ENCODE results near the gene WDFY3. TPM values are rescaled to one million over a fixed set of nuclear protein-coding genes. Genes with fewer than 3 reads are reported as not detected.

Gene WDFY3
- total and polyA plus RNA-seq, 9 of the 15 experiments (the other 6 are each of a cell fraction or from before 2014, with no cell fraction given): 0.58 to 13.5 (median 9.4) TPM

- TF ChIP-seq E2F6 (IDR thresholded peaks at IDR 0.05; ENCODE audit: borderline replicate concordance in 1 of 2, extremely low read depth in 1 of 2, insufficient read depth in 1 of 2, insufficient read length in 1 of 2, low read depth in 1 of 2, low read length in 1 of 2, poor library complexity in 1 of 2, severe bottlenecking in 1 of 2) (no peak), MTF1 (CRISPR knock-in tag; IDR thresholded peaks at IDR 0.05; ENCODE audit: borderline replicate concordance) (no peak), BMI1 (IDR thresholded peaks at IDR 0.05; ENCODE audit: low read length) (no peak), ZNF3 (CRISPR knock-in tag; IDR thresholded peaks at IDR 0.05) (no peak), JUND (IDR thresholded peaks at IDR 0.05; ENCODE audit: borderline replicate concordance, low read depth, low read length) (no peak), JUND (tag; IDR thresholded peaks at IDR 0.05; ENCODE audit: borderline replicate concordance, low read depth, low read length) (0 out of 3 replicates have a peak, but pooled peaks have one; percentile 52), NFYB (IDR thresholded peaks at IDR 0.05; ENCODE audit: extremely low read depth, insufficient read length) (no peak), POLR2G (IDR thresholded peaks at IDR 0.05; ENCODE audit: low read depth, low read length) (no peak), RHOXF2B (CRISPR knock-in tag; conservative IDR thresholded peaks at IDR 0.05) (no peak), E2F8 (IDR thresholded peaks at IDR 0.05; ENCODE audit: low read depth, partially characterized antibody) (no peak), ZNF398 (CRISPR knock-in tag; IDR thresholded peaks at IDR 0.05) (no peak), KDM5B (IDR thresholded peaks at IDR 0.05; ENCODE audit: insufficient replicate concordance, low read depth, low read length) (no peak), RFX1 (IDR thresholded peaks at IDR 0.05) (no peak), JUNB (CRISPR knock-in tag; conservative IDR thresholded peaks at IDR 0.05) (no peak), MYC (IDR thresholded peaks at IDR 0.05; ENCODE audit: low read depth, low read length) (no peak), MYC (CRISPR knock-in tag; IDR thresholded peaks at IDR 0.05; ENCODE audit: borderline replicate concordance, low read depth) (no peak), DDX20 (tag; IDR thresholded peaks at IDR 0.05; ENCODE audit: low read depth) (no peak), KAT7 (CRISPR knock-in tag; IDR thresholded peaks at IDR 0.05; ENCODE audit: borderline replicate concordance) (no peak), ADNP (tag; IDR thresholded peaks at IDR 0.05) (no peak), ZNF77 (CRISPR knock-in tag; IDR thresholded peaks at IDR 0.05) (no peak)
These were observed 90.7 kb downstream of the WDFY3 start (continued) for GRCh38 chr4:84875636-84876371.
